Measurements from ENCODE around the gene TBC1D2. TPM values are rescaled to one million over a fixed set of nuclear protein-coding genes. Genes with fewer than 3 reads are reported as not detected.

The TBC1D2 gene
- total RNA-seq, 1 donor, result 78.6 TPM

- no peak for DNase-seq (ENCODE audit: low read depth)
Observed at GRCh38 chr9:98215821-98216220, 39.6 kb downstream of the TBC1D2 start.

GRCh38 chr9:98215271-98215670 is 40.2 kb downstream of the TBC1D2 start:
- H3K4me3 ChIP-seq (ENCODE audit: low read depth, low read length), result no peak overlapping the region
- DNase-seq (ENCODE audit: low read depth), result peak; percentile 25
- TF ChIP-seq CTCF (IDR thresholded peaks at IDR 0.05; ENCODE audit: insufficient read depth, low read depth, low read length), result no peak

More at GRCh38 chr9:98215821-98216220, 39.6 kb downstream of the TBC1D2 start:
- peak; percentile 57 for TF ChIP-seq CTCF (IDR thresholded peaks at IDR 0.05; ENCODE audit: insufficient read depth, low read depth, low read length)
- H3K4me3 ChIP-seq (ENCODE audit: low read depth, low read length), result no peak overlapping the region

GRCh38 chr9:98214811-98215210 is 40.6 kb downstream of the TBC1D2 start:
- TF ChIP-seq CTCF (IDR thresholded peaks at IDR 0.05; ENCODE audit: insufficient read depth, low read depth, low read length), result no peak
- H3K4me3 ChIP-seq (ENCODE audit: low read depth, low read length), result no peak overlapping the region
- no peak for DNase-seq (ENCODE audit: low read depth)

- H3K4me3 ChIP-seq (ENCODE audit: low read depth, low read length), result no peak overlapping the region
- no peak for TF ChIP-seq CTCF (IDR thresholded peaks at IDR 0.05; ENCODE audit: insufficient read depth, low read depth, low read length)
- no peak for DNase-seq (ENCODE audit: low read depth)
Observed at GRCh38 chr9:98211260-98211659, 44.2 kb downstream of the TBC1D2 start.

- TF ChIP-seq CTCF (IDR thresholded peaks at IDR 0.05; ENCODE audit: insufficient read depth, low read depth, low read length), result no peak
- no peak overlapping the region for H3K4me3 ChIP-seq (ENCODE audit: low read depth, low read length)
- no peak for DNase-seq (ENCODE audit: low read depth)
Observed at GRCh38 chr9:98210435-98210834, 45.0 kb downstream of the TBC1D2 start.

GRCh38 chr9:98209530-98209929 is 45.9 kb downstream of the TBC1D2 start:
- DNase-seq (ENCODE audit: low read depth), result no peak
- H3K4me3 ChIP-seq (ENCODE audit: low read depth, low read length), result no peak overlapping the region
- no peak for TF ChIP-seq CTCF (IDR thresholded peaks at IDR 0.05; ENCODE audit: insufficient read depth, low read depth, low read length)

- DNase-seq (ENCODE audit: low read depth), result no peak
- no peak overlapping the region for H3K4me3 ChIP-seq (ENCODE audit: low read depth, low read length)
- TF ChIP-seq CTCF (IDR thresholded peaks at IDR 0.05; ENCODE audit: insufficient read depth, low read depth, low read length), result no peak
Observed at GRCh38 chr9:98208635-98209034, 46.8 kb downstream of the TBC1D2 start.
